ENCODE data around the gene CTNNA2. TPM values are rescaled to one million over a fixed set of nuclear protein-coding genes. Genes with fewer than 3 reads are reported as not detected.

Gene CTNNA2
- total and polyA plus RNA-seq, 2 of the 8 experiments (the other 6 are each of a cell fraction or from before 2014, with no cell fraction given) = 3.9 to 9.0 TPM

DNA sequence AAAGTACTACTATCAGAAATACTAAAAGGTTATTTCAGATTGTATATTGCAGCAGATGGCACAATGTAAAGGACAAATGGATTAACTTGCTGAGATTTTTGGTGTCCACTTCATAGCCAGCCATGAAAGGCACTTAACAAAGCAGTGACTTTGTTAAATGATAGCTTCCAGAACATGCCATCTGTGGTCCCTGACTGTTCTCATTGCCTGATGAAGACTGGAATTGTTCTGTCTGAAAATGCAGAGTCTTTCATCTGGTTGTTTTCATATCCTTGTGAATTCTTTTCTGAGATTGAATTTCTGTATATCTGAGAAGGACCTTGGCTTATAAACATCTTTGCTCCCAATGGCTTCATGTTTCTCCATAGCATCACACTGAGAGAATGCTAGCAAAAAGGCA lies 836.1 kb downstream of the CTNNA2 start (continued):
- TF ChIP-seq CHD7 (IDR thresholded peaks at IDR 0.05; ENCODE audit: insufficient replicate concordance, low read length) (no peak), JUN (IDR thresholded peaks at IDR 0.05; ENCODE audit: low read depth, low read length) (no peak), POLR2AphosphoS5 (IDR thresholded peaks at IDR 0.05; ENCODE audit: low read depth, low read length) (no peak), KDM4A (IDR thresholded peaks at IDR 0.05; ENCODE audit: low read depth, low read length, severe bottlenecking) (no peak), NRF1 (IDR thresholded peaks at IDR 0.05; ENCODE audit: low read depth, low read length) (no peak), ZNF274 (IDR thresholded peaks at IDR 0.05; ENCODE audit: borderline replicate concordance, extremely low read depth, low read length) (no peak)

All from H1 (cell line).